Small intestine (tissue), 7 donors: Measurements from ENCODE around the gene LMAN2L. TPM values are rescaled to one million over a fixed set of nuclear protein-coding genes. Genes with fewer than 3 reads are reported as not detected.

ENCODE experiments used
- DNase-seq, 2 donors: peaks; one replicate each; pipeline versions ENCODE4 v3.0.0 to v3.0.0-alpha.2; 2013
- FAIRE-seq: peaks from 2 replicates; lab custom pipeline; 2012; peaks lifted over from hg19 to GRCh38; lab: Jason Lieb, UNC
- H3K27ac ChIP-seq, 3 donors: one replicate each; pipeline ENCODE4 v1.5.1; 2013; ENCODE audit warnings: low read length in 2 of 3, mild to moderate bottlenecking in 2 of 3, control low read depth in 1 of 3, inconsistent platforms in 1 of 3, low read depth in 1 of 3, moderate library complexity in 1 of 3
- H3K27me3 ChIP-seq, 3 donors: one replicate each; pipeline ENCODE4 v1.6.1; 2013; ENCODE audit warnings: low read length in 3 of 3, inconsistent platforms in 1 of 3; ENCODE audit not compliant: control insufficient read depth in 3 of 3, insufficient read depth in 3 of 3
- H3K36me3 ChIP-seq, 3 donors: one replicate each; pipeline ENCODE4 v1.6.1; 2013; ENCODE audit warnings: low read length in 3 of 3, inconsistent platforms in 1 of 3, low read depth in 1 of 3, mild to moderate bottlenecking in 1 of 3, moderate library complexity in 1 of 3; ENCODE audit not compliant: control insufficient read depth in 3 of 3, insufficient read depth in 2 of 3
- H3K4me1 ChIP-seq, 3 donors: one replicate each; pipeline ENCODE4 v1.6.1; 2013; ENCODE audit warnings: low read length in 2 of 3, inconsistent platforms in 1 of 3, low read depth in 1 of 3, mild to moderate bottlenecking in 1 of 3, moderate library complexity in 1 of 3; ENCODE audit not compliant: control insufficient read depth in 3 of 3, insufficient read depth in 2 of 3
- H3K4me3 ChIP-seq, 3 donors: one replicate each; pipeline ENCODE4 v1.5.1; 2013; ENCODE audit warnings: low read length in 3 of 3, control low read depth in 1 of 3, inconsistent platforms in 1 of 3, low read depth in 1 of 3, mild to moderate bottlenecking in 1 of 3, moderate library complexity in 1 of 3
- H3K9me3 ChIP-seq, 2 donors: one replicate each; pipeline ENCODE4 v1.6.1; 2013; ENCODE audit warnings: low read depth in 1 of 2, low read length in 1 of 2; ENCODE audit not compliant: control insufficient read depth in 2 of 2, insufficient read depth in 1 of 2
- WGBS, 3 donors: extraction: QIAGEN DNeasy Blood & Tissue Kit; methylation state at CpG; one replicate each; pipeline ENCODE4 v1.1.7; 2013; 5-methylcytosine and 5-hydroxymethylcytosine counted together
- polyA plus RNA-seq, 4 donors: library from polyadenylated mRNA; stranded (reverse) in 3 of 4; unstranded in 1 of 4; fragments of 200-250 nt in 3 of 4; fragments of 120-200 nt in 1 of 4; gene quantifications; one replicate each; pipeline versions ENCODE4 v1.2.1 to v1.2.3, GENCODE V29; 2013
- donor health status: healthy with polysubstance abuse.
- donor health status: control.
- donor health status: control.
- donor health status: Bipolar disorder and iron deficiency.
- donor health status: healthy.

The LMAN2L gene
- polyA plus RNA-seq, 4 donors: 3.5 to 31.1 (median 8.3) TPM

DNA sequence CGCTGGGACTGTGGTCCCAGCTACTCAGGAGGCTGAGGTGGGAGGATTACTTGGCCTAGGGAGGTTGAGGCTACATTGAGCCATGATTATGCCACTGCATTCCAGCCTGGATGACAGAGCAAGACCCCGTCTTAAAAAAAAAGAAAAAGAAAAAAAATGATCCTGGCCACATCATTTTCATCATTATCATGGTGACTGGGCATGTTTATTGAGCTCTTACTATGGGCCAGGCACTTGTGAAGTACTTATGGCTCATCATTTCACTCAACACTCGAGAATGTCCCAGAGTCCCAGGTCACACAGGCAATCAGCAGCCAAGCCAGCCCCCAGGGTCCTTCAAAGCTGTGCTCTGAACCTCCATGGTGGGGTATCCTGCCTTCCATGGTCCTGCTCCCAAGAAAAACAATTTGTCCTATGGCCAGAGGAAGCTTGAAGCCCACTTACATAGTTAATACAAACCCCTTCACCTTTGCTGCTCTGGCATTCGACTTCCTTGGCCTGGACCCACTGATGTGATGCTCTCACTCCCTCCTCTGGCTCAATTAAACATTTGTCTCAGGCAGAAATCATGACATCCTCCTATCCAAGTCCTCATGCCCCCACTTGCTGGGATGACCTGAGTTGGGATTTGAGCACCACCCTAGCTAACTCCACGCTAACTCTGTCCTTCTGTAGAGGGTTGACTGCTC is 17.1 kb upstream of the LMAN2L start:
- Histone ChIP-seq H3K27ac (no peak overlapping the region), H3K4me1 (peaks cover 0 to 30% (median 0%) of the 10 kb centered on the region in 3 donors), H3K27me3 (no peaks in the 10 kb centered on the region), H3K9me3 (no peaks in the 10 kb centered on the region), H3K36me3 (no peaks in the 10 kb centered on the region), H3K4me3 (no peak overlapping the region)
- DNase-seq (no peak), FAIRE-seq (no peak)
- WGBS, 3 donors: 83 to 91% (median 90%) methylated on average over 5 of the region's 5 CpGs

GRCh38 chr2:96754317-96754716 is 14.5 kb upstream of the LMAN2L start:
- Histone ChIP-seq H3K27me3 (no peaks in the 10 kb centered on the region), H3K36me3 (no peaks in the 10 kb centered on the region), H3K9me3 (no peaks in the 10 kb centered on the region), H3K27ac (no peak overlapping the region), H3K4me1 (peaks cover 0 to 10% (median 0%) of the 10 kb centered on the region in 3 donors), H3K4me3 (no peak overlapping the region)
- FAIRE-seq (no peak), DNase-seq (no peak)

- Histone ChIP-seq H3K27me3 (no peaks in the 10 kb centered on the region), H3K4me1 (peaks cover 0 to 10% (median 0%) of the 10 kb centered on the region in 3 donors), H3K27ac (no peak overlapping the region), H3K9me3 (no peaks in the 10 kb centered on the region), H3K36me3 (no peaks in the 10 kb centered on the region), H3K4me3 (no peak overlapping the region)
- no peak for FAIRE-seq
- WGBS, 3 donors: 26 to 52% (median 40%) methylated on average over 7 of the region's 7 CpGs
- DNase-seq: peak in 1 of 2 donors; percentile 65
Measured at GRCh38 chr2:96753661-96754282, 13.9 kb upstream of the LMAN2L start.

GRCh38 chr2:96751800-96752199 is 11.9 kb upstream of the LMAN2L start:
- Histone ChIP-seq H3K27ac (no peak overlapping the region), H3K27me3 (no peaks in the 10 kb centered on the region), H3K9me3 (no peaks in the 10 kb centered on the region), H3K4me3 (no peak overlapping the region), H3K4me1 (no peaks in the 10 kb centered on the region), H3K36me3 (no peaks in the 10 kb centered on the region)
- FAIRE-seq (no peak), DNase-seq (no peak)
- 86 to 90% (median 90%) methylated on average over 9 of the region's 9 CpGs for WGBS, 3 donors

DNA sequence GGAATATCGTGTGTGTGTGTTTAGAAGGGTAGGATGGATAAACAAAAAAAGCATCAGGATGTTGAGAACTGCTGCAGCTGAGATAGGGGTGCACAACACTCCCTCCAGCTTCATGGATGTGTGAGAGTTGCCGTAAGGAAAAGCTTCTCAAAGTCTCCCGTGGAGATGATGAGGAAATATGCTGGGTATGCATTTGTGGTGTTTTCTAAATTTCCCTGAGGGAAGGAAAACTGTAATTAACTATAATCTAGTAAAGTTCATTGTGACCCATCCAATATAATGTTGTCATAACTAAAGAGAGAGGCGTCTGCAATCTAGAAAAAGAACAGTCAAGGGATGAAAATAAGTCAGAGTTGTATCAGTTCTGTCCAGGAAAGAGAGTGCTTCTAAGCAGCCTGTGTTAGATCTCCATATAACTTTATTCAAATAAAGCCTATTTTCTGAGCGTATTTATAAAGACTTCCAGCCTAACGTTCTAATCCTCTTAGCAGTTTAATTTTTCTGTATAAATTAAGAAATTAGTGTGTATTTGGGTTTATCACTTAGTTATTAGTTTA is 7.3 kb upstream of the LMAN2L start:
- Histone ChIP-seq H3K4me1 (no peaks in the 10 kb centered on the region), H3K9me3 (no peaks in the 10 kb centered on the region), H3K27ac (no peak overlapping the region), H3K36me3 (no peaks in the 10 kb centered on the region), H3K27me3 (no peaks in the 10 kb centered on the region), H3K4me3 (no peak overlapping the region)
- DNase-seq: no peak
- 56 to 78% (median 73%) methylated on average over 6 of the region's 6 CpGs for WGBS, 3 donors
- FAIRE-seq: no peak

GRCh38 chr2:96739076-96739632 is 710 bp downstream of the LMAN2L start:
- Histone ChIP-seq H3K4me3 (peak overlapping the region; percentile 77 to 81 (median 78)), H3K27me3 (no peaks in the 10 kb centered on the region), H3K27ac (peak overlapping the region; percentile 22 to 80 (median 66)), H3K9me3 (no peaks in the 10 kb centered on the region), H3K4me1 (peaks cover 0 to 17% (median 12%) of the 10 kb centered on the region in 3 donors), H3K36me3 (peaks cover 0 to 15% (median under 1%) of the 10 kb centered on the region in 3 donors)
- no peak for FAIRE-seq
- 5 to 17% (median 7%) methylated on average over 4 of the region's 4 CpGs for WGBS, 3 donors
- DNase-seq: peak; percentile 20 to 59

GRCh38 chr2:96737831-96738230 is 2.0 kb downstream of the LMAN2L start:
- Histone ChIP-seq H3K4me1 (peaks cover 0 to 24% (median 12%) of the 10 kb centered on the region in 3 donors), H3K27me3 (no peaks in the 10 kb centered on the region), H3K4me3 (no peak overlapping the region), H3K9me3 (no peaks in the 10 kb centered on the region), H3K27ac (peak overlapping the region in 1 of 3 donors; percentile 13), H3K36me3 (peaks cover 4 to 20% (median 7%) of the 10 kb centered on the region in 3 donors)
- DNase-seq: no peak
- 47 to 74% (median 61%) methylated on average over 2 of the region's 2 CpGs for WGBS, 3 donors
- no peak for FAIRE-seq

GRCh38 chr2:96737251-96737650 is 2.6 kb downstream of the LMAN2L start:
- no peak for DNase-seq
- Histone ChIP-seq H3K4me1 (peaks cover 0 to 24% (median 12%) of the 10 kb centered on the region in 3 donors), H3K27me3 (no peaks in the 10 kb centered on the region), H3K4me3 (no peak overlapping the region), H3K9me3 (no peaks in the 10 kb centered on the region), H3K36me3 (peaks cover 4 to 25% (median 7%) of the 10 kb centered on the region in 3 donors), H3K27ac (no peak overlapping the region)
- WGBS, 3 donors: 61 to 81% (median 70%) methylated on average over 2 of the region's 2 CpGs
- no peak for FAIRE-seq
